SIG-M5 treated with dmso at 0.1 percent for 504 hours (cell line): ENCODE measurements around the gene RHBDL2.
"Not testable (repeated sequence)": the region's sequence is repeated elsewhere in the genome, so short reads cannot be mapped to it uniquely, and the experiment has no call there.

Experiments
- DNase-seq: peaks from one replicate; lab custom pipeline; 2025; ENCODE audit not compliant: unreplicated experiment; lab: John Stamatoyannopoulos, UW

The RHBDL2 gene, protein sequence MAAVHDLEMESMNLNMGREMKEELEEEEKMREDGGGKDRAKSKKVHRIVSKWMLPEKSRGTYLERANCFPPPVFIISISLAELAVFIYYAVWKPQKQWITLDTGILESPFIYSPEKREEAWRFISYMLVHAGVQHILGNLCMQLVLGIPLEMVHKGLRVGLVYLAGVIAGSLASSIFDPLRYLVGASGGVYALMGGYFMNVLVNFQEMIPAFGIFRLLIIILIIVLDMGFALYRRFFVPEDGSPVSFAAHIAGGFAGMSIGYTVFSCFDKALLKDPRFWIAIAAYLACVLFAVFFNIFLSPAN

DNA sequence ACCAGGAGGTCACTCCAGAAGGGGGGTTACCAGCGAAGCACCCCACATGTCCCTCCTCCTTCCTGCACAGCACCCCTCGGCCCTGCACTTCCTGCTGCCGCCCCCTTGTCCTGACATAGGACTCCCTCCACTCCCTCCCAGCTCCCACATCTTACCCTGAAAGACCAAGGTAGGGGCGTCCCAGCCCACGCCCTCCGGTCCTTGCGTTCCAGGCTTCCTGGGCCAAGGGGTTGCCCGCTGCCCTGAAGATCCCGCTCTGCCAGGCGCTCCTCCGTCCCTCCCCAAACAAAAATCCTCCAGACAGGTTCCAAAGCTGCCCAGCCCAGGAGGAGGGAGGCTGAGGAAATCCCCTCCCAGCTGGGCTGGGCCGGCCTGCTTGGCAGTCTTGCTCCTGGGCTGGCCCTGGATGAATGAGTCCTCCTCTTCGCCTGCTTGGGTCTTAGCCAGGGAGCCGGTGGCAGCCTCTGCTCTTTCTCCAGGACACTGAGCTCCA, at the start of gene RHBDL2:
RHBDL2 (minus strand) TSS at position 304 of the 493 bp plus-strand sequence. CDS start 22,618 bp downstream, outside the sequence.
- DNase-seq: no peak

DNA sequence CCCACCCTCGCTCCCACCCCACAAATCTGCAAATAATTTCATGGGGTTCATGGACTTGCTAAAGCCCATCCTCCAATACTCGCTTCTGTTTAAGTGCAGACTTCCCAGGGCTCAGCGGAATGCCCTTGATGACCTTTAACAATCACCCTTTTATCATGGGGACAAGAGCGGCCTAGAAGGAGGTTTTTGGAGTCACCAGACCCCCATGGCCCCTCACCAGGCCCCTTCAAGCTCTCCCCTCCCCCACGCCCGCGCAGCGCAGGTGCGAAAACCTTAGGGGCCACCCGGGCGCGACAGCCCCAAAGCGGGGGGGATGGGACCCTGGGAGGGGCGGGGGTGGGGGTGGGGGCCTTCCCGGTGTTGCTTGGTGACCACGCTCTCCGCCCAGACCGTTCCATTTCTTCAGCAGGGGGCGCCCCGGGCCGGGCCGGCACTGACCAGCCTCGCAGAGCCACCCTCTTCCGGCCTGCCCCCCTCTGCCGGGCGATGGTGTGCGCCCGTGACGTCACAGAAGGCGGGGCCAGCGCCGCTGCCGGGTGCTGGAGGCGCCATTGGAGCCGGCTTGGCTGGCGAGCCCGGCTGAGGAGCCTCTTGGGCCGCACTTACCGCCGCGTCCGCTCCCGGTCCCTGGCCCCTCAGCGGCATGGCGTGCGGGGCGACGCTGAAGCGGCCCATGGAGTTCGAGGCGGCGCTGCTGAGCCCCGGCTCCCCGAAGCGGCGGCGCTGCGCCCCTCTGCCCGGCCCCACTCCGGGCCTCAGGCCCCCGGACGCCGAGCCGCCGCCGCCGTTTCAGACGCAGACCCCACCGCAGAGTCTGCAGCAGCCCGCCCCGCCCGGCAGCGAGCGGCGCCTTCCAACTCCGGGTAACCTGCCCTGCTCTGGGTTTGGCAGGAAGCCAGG, 49.4 kb upstream of the RHBDL2 start, which contains the start of gene AKIRIN1:
AKIRIN1 (plus strand) TSS at position 539 of the 900 bp plus-strand sequence; CDS start at position 644, 105 bp downstream.
- DNase-seq: peak; percentile 89

DNA sequence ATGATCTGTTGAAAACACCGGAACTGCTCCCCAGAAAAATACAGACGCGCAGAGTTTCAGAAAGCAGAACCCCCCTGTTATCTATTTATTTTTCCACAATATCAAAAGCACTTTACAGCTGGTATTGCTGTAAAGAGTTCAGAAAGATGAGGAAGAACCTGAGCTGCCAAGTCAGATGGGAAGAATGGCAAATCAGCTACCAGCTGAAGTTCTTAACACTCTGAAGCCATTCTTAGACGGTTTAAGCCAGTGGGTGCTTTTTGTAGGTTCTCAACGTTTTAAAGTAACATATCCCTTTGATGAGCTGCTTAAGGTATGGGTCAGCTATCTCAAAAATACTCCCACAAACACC, 48.7 kb upstream of the RHBDL2 start:
- no peak for DNase-seq

DNA sequence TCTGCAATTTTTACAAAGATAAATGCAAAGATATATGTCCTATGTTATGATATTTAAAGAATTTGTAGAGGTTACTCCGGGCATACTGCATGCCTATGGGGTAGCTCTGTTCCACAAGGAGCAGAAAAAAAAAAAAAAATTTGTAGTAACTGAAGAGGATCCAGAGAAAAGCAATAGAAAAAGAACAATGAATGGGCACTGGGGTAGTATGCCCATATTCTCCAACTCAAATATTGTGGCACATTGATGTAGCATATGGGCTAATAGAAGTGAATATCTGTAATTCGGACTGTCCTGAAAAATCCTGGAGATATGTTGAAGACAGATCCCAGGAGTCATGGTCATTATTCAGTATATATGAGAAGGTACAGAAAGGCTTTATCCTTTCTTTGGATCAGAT, 48.3 kb upstream of the RHBDL2 start:
- DNase-seq: no peak

DNA sequence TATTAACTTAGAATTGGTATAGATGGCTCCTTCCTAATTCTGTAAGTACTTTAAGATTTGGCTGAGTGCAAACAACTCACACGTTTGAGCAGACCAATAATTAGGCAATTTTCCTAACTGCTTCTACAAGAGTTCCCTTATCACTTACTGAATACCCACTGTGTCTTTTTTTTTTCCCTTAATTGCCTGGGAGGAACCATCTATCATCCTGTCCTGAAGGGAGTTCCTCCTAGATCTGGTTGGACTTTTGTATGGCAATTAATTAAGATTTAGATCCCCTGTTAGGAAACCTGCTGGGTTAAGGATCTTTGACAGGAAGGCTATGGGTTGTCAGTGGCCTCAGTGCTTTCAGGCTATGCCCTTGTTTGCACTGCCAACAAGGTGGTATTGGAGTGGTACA, 37.8 kb upstream of the RHBDL2 start:
- not testable (repeated sequence) for DNase-seq

DNA sequence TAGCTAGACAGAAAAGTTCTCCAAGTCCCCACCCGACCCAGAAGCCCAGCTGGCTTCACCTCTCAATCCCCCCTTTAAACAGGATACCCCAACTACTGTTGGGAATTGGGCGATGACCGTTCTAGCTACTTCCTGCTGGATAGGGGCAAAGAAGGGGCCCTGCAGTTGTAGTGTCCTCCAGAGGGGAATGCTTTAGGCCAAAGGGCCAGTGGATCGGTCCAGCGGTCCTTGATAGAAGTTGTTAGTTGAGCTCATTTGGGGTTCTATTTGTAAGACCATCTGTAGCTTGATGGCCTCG, 36.6 kb upstream of the RHBDL2 start:
- DNase-seq: not testable (repeated sequence)

DNA sequence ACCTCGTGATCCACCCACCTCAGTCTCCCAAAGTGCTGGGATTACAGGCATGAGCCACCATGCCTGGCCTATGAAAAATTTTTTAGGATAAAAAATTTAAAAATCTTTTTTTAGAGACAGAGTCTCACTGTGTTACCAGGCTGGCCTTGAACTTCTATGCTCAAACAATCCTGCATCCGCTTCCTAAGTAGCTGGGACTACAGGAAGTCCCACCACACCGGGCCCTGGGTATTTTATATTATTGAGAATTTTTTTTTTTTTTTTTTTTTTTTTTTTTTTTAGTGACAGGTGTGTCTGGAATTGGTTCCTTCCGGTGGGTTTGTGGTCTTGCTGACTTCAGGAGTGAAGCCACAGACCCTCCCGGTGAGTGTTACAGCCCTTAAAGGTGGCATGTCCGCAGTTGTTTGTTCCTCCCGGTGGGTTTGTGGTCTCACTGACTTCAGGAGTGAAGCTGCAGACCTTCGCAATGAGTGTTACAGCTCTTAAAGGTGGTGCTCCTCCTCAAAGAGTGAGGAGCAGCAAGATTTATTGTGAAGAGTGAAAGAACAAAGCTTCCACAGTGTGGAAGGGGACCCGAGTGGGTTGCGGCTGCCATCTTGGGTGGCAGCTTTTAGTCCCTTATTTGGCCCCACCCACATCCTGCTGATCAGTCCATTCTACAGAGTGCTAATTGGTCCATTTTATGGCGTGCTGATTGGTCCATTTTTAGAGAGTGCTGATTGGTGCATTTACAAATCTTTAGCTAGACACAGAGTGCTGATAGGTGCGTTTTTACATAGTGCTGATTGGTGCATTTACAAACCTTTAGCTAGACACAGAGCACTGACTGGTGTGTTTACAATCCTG, 36.0 kb upstream of the RHBDL2 start:
- DNase-seq: not testable (repeated sequence)

DNA sequence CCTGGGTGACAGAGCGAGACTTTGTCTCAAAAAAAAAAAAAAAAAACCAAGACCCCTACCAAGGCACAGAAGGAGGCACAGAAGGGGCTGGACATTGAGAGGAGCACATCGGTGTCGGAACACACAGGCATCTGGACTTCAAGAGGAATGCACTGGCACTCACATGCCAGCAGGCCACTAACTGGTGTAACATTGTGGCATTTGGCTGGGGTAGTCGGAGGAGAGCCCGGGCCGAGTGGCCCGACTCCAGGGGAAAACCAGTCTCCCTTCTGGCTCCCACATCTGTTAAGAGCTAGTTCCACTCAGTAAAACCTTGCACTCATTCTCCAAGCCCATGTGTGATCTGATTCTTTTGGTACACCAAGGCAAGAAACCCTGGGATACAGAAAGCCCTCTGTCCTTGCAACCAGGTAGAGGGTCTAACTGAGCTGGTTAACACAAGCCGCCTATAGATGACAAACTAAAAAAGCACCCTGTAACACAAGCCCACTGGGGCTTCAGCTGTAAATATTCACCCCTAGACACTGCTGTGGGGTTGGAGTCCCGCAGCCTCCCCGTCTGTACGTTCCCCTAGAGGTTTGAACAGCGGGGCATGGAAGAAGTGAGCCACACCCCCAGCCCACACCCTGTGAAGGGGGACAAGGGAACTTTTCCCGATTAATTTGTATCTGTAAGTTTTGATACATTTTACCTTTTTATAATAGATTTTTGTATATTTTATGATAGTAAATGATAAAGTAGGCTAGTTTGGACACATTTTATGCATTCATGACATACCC, 32.2 kb upstream of the RHBDL2 start:
- DNase-seq: no peak

DNA sequence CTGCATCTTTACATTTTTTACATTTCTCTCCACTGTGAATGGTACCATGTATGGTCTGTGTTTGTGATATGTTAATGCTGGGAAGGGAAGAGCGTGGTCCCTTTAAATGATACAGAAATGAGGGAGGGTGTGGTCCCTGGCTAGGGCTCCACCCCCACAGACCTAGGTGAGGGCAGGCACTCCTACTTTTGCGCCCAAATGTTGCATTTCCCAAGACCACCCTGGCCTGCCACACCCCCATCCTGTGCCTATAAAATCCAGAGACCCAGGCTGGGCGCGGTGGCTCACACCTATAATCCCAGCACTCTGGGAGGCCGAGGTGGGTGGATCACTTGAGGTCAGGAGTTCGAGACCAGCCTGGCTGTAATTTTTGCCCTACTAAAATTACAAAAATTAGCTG, 31.5 kb upstream of the RHBDL2 start:
- not testable (repeated sequence) for DNase-seq

DNA sequence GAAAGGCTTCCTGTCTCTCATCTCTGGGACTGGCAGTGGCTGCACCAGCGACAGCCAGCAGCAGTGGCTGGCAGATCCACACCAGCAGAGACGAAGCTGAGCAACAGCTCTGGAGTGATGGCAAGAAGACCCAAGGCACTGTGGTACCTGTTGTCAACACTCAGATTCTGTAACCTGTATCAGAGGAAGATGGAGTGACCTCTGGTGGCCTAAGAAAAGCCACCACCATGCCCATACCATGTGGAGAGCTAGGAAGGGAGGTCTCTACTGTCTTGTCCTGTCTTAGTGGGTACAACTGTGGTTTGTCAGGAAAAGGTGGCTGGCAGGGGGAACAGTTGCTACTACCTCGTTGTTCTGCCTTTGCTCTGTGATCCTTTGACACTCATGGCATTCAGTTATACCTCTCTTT, 22.5 kb upstream of the RHBDL2 start:
- DNase-seq: no peak

DNA sequence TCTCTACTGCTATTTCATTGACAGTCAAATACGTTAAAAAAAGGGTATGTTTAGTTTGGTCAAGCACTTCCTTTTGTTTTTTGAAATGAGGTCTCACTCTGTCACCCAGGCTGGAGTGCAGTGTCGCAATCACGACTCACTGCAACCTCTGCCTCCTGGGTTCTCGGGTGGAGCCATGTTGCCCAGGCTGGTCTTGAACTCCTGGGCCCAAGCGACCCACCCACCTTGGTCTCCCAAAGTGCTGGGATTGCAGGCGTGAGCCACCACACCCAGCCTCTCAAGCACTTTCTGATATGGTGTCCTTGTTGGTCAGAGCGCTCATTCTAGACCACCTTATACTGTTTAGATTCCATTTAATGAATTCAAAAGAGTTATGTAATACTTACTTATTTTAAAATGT, 20.9 kb upstream of the RHBDL2 start:
- no peak for DNase-seq

DNA sequence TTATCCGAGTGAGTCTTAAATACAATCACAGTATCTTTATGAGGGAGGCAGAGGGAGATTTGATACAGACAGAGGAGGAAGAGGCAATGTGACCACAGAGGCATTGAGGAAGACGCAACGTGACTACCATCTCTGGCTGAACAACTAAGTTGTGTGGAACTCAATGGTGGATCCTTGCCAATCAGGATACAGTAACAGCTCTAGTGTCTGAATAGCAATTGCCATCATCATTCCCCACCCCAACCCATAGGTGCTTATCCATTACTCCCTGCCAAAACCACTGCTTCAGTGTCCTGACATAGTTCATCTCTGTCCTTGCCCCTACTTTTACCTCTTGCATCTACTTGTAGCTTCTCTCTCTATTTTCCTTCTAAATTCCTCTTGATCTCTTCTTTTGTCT, 20.5 kb upstream of the RHBDL2 start:
- DNase-seq: no peak

DNA sequence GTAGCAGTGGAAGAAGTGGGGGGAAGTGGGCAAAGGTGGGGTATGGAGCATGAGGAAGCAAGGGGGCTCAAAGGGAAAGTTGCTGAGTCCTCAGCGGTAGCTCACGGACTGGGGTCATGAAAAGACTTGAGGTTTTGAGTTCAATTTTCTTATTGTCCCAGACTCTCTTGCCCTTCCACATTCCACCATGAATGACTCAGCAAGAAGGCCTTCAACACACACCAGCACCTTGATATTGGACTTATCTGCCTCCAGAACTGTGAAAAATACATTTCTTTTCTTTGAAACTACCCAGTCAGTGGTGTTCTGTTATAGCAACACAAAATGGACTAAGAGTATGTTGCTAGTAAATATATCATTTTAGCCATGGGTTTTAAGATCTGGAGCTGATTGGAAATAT, 17.3 kb upstream of the RHBDL2 start:
- peak; percentile 10 for DNase-seq

DNA sequence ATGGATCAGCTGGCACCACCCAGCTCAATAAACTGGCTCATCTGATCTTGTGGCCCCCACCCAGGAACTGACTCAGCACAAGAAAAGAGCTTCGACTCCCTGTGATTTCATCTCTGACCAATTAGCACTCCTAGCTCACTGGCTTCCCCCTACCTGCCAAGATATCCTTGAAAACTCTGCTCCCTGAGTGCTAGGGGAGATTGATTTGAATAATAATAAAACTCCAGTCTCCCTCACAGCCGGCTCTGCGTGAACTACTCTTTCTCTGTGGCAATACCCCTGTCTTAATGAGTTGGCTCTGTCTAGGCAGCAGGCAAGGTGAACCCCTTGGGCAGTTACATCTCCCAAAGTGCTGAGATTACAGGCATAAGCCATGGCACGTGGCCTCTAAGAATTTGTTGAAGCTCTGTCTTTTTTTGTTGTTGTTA, 11.8 kb upstream of the RHBDL2 start:
- DNase-seq: no peak

DNA sequence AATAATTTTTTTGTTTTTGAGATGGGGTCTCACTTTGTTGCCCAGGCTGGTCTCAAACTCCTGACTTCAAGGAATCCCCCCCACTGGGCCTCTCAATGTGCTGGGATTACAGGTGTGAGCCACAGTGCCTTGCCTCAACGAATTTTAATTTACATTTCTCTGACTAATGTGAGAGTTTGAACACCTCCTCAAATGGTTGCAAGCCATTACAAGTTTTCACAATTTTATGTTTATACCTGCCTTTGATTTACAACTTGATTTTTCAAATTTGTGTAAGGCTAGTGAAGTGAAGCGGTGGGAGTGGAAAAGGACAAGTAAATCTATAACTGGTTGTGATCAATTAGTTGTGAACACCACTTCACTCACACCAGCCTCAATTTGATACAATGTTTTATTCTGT, 8.9 kb upstream of the RHBDL2 start:
- no peak for DNase-seq

DNA sequence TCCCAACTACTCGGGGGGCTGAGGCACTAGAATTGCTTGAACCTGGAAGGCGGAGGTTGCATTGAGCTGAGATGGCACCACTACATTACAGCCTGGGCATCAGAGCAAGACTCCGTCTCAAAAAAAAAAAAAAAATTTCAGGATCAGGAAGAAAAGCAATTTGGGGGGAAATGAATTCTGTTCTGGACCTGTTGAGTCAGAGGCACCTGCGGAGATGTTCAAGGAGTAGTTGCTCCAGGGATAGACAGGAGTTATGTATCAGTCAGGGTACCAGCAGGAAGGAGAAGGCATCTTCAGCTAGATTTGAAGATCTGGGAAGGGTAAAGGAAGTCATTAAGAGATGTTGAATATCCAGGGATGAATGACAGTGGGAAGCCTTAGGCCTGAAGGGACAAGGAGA, 2.9 kb upstream of the RHBDL2 start:
- DNase-seq: no peak

DNA sequence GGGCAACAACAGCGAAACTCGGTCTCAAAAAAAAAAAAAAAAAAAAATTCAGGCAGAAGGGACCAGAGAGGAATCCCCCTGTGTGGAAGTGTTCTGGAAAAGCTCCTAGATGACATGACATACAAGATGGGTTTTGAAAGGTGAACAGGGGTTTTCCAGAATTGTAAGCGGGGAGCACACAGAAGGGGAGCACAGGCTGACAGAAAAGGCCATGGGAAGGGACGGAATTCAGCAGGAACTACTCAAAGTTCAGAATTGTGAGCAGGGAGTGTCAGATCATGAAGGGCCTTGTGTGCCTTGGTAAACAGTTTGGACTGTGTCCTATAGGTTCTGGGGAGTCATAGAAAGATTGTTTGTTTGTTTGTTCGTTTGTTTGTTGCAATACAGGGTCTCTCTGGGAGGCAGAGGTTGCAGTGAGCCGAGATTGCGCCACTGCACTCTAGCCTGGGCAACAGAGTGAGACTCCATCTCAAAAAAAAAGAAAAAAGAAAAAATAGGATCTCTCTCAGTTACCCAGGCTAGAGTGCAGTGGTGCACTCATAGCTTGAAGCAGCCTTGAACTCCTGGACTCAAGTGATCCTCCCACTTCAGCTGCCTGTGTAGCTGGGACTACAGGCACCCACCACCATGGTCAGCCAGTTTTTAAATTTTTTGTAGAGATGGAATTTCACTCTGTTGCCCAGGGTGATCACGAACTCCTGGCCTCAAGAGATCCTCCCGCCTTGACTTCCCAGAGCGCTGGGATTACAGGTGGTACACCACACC, 1.2 kb upstream of the RHBDL2 start:
- DNase-seq: no peak

DNA sequence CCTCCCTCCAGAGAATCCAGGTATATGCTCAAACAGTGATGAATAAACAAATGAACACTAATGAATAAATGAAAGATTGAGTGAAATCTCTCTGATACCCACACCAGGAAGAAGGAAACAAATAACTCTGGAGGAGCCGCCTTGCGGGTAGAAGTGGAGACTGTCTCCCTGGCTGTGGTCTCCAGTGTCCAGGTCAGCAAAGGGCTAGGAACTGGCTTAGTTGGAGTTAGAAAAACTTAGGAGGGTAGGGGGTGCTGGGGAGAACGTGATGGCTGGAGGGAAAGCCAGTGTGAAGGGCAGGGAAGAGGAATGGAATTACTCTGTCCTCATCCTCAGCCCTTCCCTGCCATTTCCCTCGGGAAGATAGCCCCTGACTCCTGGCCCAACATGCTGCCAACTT, 537 bp downstream of the RHBDL2 start:
- no peak for DNase-seq

DNA sequence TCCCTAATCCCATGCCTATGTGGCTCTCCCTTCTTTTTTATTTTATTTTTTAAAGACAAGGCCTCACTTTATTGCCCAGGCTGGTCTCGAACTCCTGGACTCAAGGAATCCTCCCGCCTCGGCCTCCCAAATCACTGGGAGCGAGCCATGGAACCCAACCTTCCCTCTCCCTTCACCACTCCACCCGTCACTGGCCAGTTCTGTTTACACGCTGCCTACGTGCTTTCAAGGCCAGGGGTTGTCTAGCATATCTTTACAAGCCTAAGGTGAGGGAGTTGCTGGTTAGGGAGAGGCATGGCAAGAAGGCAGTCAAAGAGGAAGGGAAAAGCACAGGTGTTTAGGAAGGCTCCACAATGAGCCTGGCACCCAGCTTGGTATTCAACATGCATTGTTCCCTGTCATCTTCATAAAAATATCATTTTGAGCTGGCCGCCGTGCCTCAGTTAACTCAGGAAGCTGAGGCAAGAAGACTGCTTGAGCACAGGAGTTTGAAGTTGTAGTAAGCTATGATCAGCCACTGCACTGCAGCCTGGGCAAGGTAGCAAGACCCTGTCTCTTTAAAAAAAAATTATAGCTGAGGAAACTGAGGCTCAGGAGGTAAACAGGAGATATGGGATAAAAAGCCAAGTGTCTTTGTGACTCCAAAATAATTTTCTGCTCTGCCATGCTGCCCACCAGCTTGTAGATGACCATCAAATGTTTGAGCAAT, 1.1 kb downstream of the RHBDL2 start:
- DNase-seq: no peak
